GM03348 (cell line): ENCODE results near the gene RIT1.
A peak's percentile ranks its signal among the peaks of the same experiment; 100 is the strongest.

Experiments used
- DNase-seq: peaks from one replicate; pipeline ENCODE4 v3.0.0; 2012; ENCODE audit warnings: low spot score

The RIT1 gene

DNA sequence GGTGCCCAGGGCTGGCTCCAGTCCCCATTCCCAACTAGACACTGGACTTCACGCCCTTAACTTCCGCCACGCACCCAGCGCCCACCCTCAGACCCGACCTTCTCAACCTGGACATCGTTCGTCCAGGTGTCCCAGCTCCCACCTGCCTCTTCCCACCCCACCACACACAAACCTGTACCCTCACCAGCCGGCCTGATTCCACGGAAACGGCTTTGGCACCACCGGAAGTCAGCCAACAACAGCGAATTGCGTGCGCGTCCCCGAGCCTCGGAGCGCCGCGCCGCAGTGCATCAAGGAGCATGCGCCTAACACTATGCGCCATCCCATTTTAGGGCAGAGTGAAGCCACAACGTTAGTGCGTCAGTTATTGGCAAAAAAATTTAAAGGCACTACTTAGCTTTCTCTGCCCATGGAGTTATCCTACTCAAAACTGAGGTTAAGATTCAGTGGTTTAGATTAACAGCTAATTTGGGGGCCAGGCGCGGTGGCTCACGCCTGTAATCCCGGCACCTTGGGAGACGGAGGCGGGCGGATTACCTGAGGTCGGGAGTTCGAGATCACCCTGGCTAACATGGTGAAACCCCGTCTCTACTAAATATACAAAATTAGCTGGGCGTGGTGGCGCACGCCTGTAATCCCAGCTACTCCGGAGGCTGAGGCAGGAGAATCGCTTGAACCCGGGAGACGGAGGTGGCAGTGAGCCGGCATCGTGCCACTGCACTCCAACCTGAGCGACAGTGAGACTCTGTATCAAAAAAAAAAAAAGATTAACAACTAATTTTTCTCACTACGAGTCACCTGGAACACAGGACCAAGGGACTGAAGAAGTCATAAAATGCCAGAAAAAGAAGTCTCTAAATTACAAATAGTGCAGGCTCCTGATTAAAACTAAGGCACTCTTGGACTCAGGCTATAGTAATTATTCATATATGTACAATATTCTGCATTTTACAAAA is 53.9 kb downstream of the RIT1 start, which contains the start of gene GON4L:
TSS of gene GON4L (minus strand) at position 240 of the 956 bp plus-strand sequence. CDS start 3,434 bp downstream, outside the sequence.
- DNase-seq = peak; percentile 96

DNA sequence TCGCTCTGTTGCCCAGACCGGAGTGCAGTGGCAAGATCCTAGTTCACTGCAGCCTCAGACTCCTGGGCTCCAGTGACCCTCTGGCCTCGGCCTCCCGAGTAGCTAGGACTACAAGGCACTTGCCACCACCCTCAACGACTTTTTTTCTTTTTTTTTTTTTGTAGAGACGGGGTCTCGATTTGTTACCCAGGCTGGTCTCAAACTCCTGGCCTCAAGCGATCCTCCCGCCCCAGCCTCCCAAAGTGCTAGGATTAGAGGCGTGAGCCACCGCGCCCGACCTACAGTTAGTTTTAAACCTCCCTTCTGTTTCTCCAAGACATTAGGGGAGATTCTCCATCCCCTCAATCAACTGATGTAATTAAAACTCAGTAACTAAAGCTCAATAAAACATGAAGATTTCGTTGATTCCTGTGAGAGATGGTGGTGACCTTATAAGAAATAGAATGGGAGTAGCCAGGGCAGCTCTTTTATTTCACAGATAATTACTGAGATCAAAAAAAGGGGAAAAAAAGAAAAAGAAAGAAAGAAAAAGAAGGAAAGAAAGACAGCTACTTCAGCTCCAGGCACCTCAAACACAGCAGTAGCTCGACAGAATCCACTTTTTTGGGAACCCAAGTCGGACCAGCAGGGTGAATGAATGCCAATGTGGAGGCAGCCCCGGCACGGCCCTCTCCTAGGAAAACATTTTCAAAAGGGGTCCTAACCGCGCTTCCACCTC is 54.7 kb downstream of the RIT1 start:
- DNase-seq = no peak

DNA sequence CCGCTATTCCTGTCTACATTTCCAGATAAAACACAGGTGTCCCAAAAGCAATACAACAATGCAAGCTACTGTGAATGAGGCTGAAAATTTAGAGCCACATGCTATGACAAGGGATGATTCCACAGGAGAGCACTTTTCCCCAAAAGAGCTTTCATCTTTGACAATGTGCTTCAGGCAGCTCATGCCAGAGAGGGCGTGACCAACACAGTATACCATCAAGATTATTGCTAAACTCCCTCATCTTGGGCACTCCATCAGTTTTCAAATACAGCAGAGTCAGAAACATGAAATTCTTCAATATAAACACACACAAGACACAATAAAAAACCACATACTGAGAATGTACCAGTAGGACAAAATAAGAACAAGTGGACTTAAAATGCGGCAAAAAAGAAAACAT is 60.8 kb downstream of the RIT1 start:
- DNase-seq = no peak

DNA sequence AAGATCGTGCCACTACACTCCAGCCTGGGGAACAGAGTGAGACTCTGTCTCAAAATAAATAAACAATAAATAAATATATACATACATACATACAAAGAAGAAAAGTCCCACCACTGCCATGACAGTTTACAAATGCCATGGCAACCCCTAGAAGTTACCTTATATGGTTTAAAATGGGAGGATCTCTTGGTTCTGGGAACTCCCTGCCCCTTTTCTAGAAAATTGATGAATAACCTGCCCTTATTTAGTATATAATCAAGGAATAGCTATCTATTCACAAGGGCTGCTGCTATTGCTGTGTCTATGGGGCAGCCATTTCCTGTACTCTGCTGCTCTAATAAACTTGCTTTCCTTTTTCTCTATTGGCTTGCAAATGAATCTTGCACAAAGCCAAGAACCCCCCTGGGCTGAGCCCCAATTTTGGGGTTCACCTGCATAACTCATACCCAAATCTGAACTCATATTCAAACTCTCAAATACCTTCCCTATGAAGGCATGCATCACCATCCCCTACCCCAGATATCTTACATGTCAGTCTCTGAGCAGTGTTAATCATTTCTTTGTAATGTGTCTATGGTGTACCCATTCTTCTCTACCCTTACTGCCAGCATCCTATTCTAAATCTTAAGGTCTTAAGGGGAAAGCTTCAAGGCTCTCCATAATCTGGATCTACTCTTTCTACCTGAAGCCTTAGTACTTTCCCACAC is 63.2 kb downstream of the RIT1 start:
- no peak for DNase-seq
